Panc1 (cell line): Measurements from ENCODE around the gene TRAM2. TPM values are rescaled to one million over a fixed set of nuclear protein-coding genes. Genes with fewer than 3 reads are reported as not detected.

Experiments used
- ATAC-seq: fragments of 200-7000 bp; cut with Tn5 transposase; 2 replicates; pipeline ENCODE4 v1.9.1; 2020; ENCODE audit warnings: mild to moderate bottlenecking, moderate library complexity
- BruUV-seq: library from RNA; stranded (reverse); fragments of 400-500 nt; replicated peaks from 2 replicates; lab custom pipeline; 2021; lab: Mats Ljungman, UMichigan
- CTCF ChIA-PET: fragments of 300-600 bp; sonication (Branson Sonifier 250); formaldehyde crosslinking; loops from one replicate; lab custom pipeline; 2022; ENCODE audit warnings: antibody characterized with exemption; lab: Charles Lee
- POLR2A ChIA-PET: fragments of 300-600 bp; sonication (Branson Sonifier 250); formaldehyde crosslinking; loops from one replicate; lab custom pipeline; 2022; ENCODE audit warnings: antibody characterized with exemption; lab: Charles Lee
- DNase-seq: peaks from one replicate; pipeline ENCODE4 v3.0.0-alpha.2; 2010; ENCODE audit warnings: low read depth, low spot score
- H3K27ac ChIP-seq: 2 replicates; pipeline ENCODE4 v1.5.1; 2011; ENCODE audit warnings: mild to moderate bottlenecking, low read length, inconsistent platforms
- H3K27me3 ChIP-seq: fragments of 200-500 bp; sonication (Bioruptor generic); 2 replicates; pipeline ENCODE4 v1.6.0; 2014; ENCODE audit warnings: low read length, inconsistent platforms; ENCODE audit not compliant: control insufficient read depth, insufficient read depth
- H3K36me3 ChIP-seq: fragments of 200-500 bp; sonication (Bioruptor generic); 2 replicates; pipeline ENCODE4 v1.5.1; 2014; ENCODE audit warnings: inconsistent platforms, mild to moderate bottlenecking, low read length, moderate library complexity; ENCODE audit not compliant: control insufficient read depth, insufficient read depth
- H3K4me1 ChIP-seq: 2 replicates; pipeline ENCODE4 v1.5.1; 2011; ENCODE audit warnings: inconsistent platforms, mild to moderate bottlenecking, low read length, moderate library complexity; ENCODE audit not compliant: control insufficient read depth, insufficient read depth
- H3K4me3 ChIP-seq, 2 experiments: 2 replicates each; pipeline ENCODE4 v1.5.1; 2011 to 2012; ENCODE audit warnings: low read depth in 2 of 2, low read length in 2 of 2, mild to moderate bottlenecking in 2 of 2, inconsistent platforms in 1 of 2, moderate library complexity in 1 of 2
- H3K9me3 ChIP-seq: fragments of 200-500 bp; sonication (Bioruptor generic); 2 replicates; pipeline ENCODE4 v1.5.1; 2014; ENCODE audit warnings: low read depth, mild to moderate bottlenecking, inconsistent platforms, low read length, moderate library complexity; ENCODE audit not compliant: control insufficient read depth, insufficient read depth
- POLR2AphosphoS5 ChIP-seq: IDR thresholded peaks from 2 replicates; pipeline ENCODE4 v1.6.1; 2012; ENCODE audit warnings: mild to moderate bottlenecking, low read depth, low read length, moderate library complexity
- REST ChIP-seq, 2 experiments: IDR thresholded peaks; 2 replicates each; pipeline ENCODE4 v1.6.1; 2011 to 2012; ENCODE audit warnings: low read depth in 2 of 2, control low read depth in 1 of 2, low read length in 1 of 2, mild to moderate bottlenecking in 1 of 2, moderate library complexity in 1 of 2; ENCODE audit not compliant: insufficient read depth in 1 of 2
- SIN3A ChIP-seq: IDR thresholded peaks from 2 replicates; pipeline ENCODE4 v1.6.1; 2012; ENCODE audit warnings: low read depth, mild to moderate bottlenecking, low read length, moderate library complexity, borderline replicate concordance; ENCODE audit not compliant: insufficient read depth
- TCF7L2 ChIP-seq: IDR thresholded peaks from 2 replicates; pipeline ENCODE4 v1.6.1; 2011; ENCODE audit warnings: mild to moderate bottlenecking, low read depth, low read length, inconsistent platforms
- in situ Hi-C: cut with HindIII; loops from 2 replicates; pipeline ENCODE4 v1.10.0; 2016; ENCODE audit warnings: low sequenced_read_pairs, low pct_unique_long_range_greater_than_20kb
- intact Hi-C: fragments of 100-400 bp; cut with micrococcal nuclease; formaldehyde crosslinking; loops from one replicate; pipeline ENCODE4 v1.10.0; 2022; ENCODE audit not compliant: unreplicated experiment
- total RNA-seq: library from RNA; stranded (reverse); gene quantifications from one replicate; pipeline ENCODE4 v1.2.1, GENCODE V29; 2021; ENCODE audit not compliant: unreplicated experiment
- TF ChIP-seq, protein P1 (sequence below): fragments of 450-650 bp; IDR thresholded peaks from 2 replicates; pipeline ENCODE4 v1.5.1; 2017; ENCODE audit warnings: mild to moderate bottlenecking

TRAM2 gene
- total RNA-seq, 1 experiment from 2014 or later, result 56.7 TPM

- H3K27me3 ChIP-seq, result no peaks in the 10 kb centered on the region
- H3K36me3 ChIP-seq, result peaks cover 7% of the 10 kb centered on the region
- POLR2A ChIA-PET, result no interaction called here
- intact Hi-C loops (no loop called here), in situ Hi-C loops (no loop called here)
- no peak for ATAC-seq
- no peak overlapping the region for H3K4me3 ChIP-seq
- H3K9me3 ChIP-seq, result no peaks in the 10 kb centered on the region
- H3K27ac ChIP-seq, result peak overlapping the region; percentile 29; the same call in 1 of the 2 replicates
- peaks cover 17% of the 10 kb centered on the region for H3K4me1 ChIP-seq
- TF ChIP-seq, protein P1, sequence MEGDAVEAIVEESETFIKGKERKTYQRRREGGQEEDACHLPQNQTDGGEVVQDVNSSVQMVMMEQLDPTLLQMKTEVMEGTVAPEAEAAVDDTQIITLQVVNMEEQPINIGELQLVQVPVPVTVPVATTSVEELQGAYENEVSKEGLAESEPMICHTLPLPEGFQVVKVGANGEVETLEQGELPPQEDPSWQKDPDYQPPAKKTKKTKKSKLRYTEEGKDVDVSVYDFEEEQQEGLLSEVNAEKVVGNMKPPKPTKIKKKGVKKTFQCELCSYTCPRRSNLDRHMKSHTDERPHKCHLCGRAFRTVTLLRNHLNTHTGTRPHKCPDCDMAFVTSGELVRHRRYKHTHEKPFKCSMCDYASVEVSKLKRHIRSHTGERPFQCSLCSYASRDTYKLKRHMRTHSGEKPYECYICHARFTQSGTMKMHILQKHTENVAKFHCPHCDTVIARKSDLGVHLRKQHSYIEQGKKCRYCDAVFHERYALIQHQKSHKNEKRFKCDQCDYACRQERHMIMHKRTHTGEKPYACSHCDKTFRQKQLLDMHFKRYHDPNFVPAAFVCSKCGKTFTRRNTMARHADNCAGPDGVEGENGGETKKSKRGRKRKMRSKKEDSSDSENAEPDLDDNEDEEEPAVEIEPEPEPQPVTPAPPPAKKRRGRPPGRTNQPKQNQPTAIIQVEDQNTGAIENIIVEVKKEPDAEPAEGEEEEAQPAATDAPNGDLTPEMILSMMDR, result no peak
- no peak for TF ChIP-seq SIN3A
- BruUV-seq, result no TSS peak
- CTCF ChIA-PET, result no interaction called here
- no peak for DNase-seq
Measured at GRCh38 chr6:52504782-52505136, 72.1 kb downstream of the TRAM2 start.

DNA sequence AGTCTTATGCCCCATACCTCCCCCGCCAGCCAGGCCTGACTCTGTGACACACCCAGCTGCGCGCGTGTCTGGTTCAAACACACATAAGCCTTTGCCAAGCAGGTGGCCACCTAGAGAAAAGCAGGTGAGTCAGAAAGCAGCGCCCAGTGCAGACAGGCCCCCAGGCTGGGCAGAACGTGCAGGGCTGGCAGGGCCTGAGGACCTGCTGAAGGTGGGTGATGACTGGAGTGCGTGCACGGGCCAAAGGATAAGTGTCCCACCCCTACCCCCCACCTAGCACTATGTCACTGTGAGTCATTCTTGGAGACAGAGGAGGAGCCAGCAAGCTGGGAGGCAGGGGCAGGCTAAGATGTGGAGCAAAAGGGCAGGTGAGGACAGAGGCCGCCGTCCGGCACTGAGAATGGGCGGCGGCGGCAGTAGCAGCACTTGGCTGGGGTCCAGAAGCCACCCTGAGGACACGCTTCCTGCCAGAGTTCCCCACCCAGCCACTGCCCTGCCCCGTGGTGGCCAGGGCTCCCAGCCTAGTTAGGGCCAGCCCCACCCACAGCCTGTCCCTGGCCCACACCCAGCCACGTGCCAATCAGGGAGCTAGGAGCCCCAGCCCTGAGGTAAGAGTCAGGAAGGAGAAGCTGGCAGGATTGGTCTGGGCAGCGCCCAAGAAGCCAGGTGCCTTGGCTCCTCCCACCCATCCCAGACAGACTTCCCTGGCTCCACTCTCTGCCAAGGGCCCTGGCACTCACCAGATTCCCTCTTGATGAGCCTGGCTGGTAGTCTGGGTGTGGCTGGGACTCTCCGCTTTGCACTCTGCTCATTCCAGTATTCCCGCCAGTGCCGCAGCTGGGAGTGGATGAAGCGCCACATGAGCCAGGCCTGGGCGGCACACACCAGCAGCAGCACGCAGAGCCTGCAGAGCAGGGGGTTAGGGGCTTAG, 72.7 kb downstream of the TRAM2 start:
- BruUV-seq, result no TSS peak
- H3K9me3 ChIP-seq, result no peaks in the 10 kb centered on the region
- peak; percentile 73 for DNase-seq
- intact Hi-C loops (no loop called here), in situ Hi-C loops (no loop called here)
- TF ChIP-seq SIN3A (no peak), REST (IDR thresholded peaks at IDR 0.05; ENCODE audit: insufficient read depth in 1 of 2, low read depth in 2 of 2, low read length in 1 of 2) (no peak), POLR2AphosphoS5 (no peak; the same call in 1 of the 2 replicates), TCF7L2 (no peak)
- TF ChIP-seq, protein P1, result no peak
- peaks cover 7% of the 10 kb centered on the region for H3K36me3 ChIP-seq
- no peak overlapping the region for H3K4me3 ChIP-seq
- ChIA-PET POLR2A (no interaction called here), CTCF (no interaction called here)
- no peaks in the 10 kb centered on the region for H3K27me3 ChIP-seq
- ATAC-seq, result peak; percentile 73
- H3K4me1 ChIP-seq, result peaks cover 19% of the 10 kb centered on the region
- peak overlapping the region; percentile 29 for H3K27ac ChIP-seq
